CD4-positive, alpha-beta T cell treated with Interleukin-17A for 4 hours (primary cell): Measurements from ENCODE around the gene LYSET.
"Not testable (repeated sequence)": the region's sequence is repeated elsewhere in the genome, so short reads cannot be mapped to it uniquely, and the experiment has no call there.

ENCODE experiments used
- DNase-seq: peaks from one replicate; pipeline ENCODE4 v3.0.0-alpha.2; 2020; ENCODE audit warnings: mixed read lengths

Gene LYSET

DNA sequence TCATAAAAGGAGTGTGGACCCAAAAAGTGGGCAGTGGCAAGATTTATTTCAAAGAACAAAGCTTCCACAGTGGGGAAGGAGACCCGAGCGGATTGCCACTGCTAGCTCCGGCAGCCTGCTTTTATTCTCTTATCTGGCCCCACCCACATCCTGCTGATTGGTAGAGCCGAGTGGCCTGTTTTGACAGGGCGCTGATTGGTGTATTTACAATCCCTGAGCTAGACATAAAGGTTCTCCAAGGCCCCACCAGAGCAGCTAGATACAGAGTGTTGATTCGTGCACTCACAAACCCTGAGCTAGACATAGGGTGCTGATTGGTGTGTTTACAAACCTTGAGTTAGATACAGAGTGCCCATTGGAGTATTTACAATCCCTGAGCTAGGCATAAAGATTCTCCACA lies 15.5 kb upstream of the LYSET start:
- not testable (repeated sequence) for DNase-seq

DNA sequence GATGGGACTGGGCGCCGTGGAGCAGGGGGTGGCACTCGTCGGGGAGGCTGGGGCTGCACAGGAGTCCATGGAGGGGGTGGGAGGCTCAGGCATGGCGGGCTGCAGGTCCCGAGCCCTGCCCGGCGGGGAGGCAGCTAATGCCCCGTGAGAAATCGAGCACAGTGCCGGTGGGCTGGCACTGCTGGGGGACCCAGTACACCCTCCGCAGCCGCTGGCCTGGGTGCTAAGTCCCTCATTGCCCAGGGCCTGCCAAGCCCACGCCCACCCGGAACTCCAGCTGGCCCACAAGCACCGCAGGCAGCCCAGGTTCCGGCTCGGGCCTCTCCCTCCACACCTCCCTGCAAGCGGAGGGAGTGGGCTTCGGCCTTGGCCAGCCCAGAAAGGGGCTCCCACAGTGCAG lies 15.0 kb upstream of the LYSET start:
- not testable (repeated sequence) for DNase-seq

DNA sequence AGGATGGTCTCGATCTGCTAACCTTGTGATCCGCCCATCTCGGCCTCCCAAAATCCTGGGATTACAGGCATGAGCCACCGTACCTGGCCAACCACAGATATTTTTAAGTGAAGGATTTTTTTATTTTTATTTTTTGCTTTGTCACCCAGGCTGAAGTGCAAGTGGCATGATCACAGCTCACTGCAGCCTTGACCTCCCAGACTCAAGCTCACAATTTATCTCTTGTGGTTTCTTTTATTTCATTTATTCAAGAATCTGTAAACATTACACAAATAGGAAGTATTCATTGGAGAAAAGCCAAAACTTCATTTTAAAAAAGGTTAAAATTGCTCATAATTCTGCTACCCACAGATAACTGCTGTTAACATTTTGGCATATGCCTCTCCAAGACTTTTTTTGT lies 13.7 kb upstream of the LYSET start:
- no peak for DNase-seq

DNA sequence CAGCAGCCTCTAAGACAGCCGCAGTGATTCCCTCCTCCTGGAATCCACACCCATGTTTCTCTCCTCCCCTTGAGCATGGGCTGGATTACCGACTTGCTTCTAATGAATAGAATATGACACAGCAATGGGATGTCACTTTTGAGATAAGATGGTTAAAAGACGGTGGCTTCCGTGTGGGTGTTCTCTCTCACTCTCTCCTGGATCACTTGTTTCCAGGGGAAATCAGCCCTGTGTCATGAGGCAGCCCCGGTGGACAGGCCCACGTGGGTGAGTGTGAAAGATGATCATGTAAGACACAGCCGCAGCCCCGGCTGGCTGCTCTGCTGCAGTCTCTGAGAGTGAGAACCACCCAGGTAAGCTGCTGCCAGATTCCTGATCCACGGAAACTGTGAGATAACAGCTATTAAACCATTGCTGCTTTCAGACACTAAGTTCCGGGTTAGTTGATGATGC lies 11.1 kb upstream of the LYSET start:
- DNase-seq = no peak

DNA sequence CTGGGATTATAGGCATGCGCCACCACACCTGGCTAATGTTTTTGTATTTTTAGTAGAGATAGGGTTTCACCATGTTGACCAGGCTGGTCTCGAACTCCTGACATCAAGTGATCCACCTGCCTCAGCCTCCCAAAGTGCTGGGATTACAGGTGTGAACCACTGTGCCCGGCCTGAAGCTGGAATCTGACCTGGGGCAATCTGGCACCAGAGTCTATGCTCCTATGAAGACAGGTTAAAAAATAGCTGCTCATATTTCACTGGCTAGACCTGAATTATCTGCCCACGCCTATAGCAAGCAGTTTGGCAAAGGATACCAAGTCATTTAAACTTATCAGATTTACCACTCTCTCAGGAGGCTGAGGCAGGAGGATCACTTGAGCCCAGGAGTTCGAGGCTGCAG lies 10.4 kb upstream of the LYSET start:
- not testable (repeated sequence) for DNase-seq

DNA sequence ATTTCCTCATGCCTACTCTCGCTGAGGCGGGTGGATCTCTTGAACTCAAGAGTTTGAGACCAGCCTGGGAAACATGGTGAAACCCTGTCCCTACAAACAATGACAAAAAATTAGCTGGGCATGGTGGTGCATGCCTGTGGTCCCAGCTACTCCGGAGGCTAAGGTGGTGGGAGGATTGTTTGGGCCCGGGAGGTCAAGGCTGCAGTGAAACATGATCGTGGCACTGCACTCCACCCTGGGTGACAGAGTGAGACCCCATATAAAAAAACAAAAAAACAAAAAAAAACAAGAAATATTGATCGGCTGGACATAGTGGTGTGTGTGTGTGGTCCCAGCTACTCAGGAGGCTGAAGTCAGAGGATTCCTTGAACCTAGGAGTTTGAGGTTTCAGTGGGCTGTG lies 9.6 kb upstream of the LYSET start:
- no peak for DNase-seq

DNA sequence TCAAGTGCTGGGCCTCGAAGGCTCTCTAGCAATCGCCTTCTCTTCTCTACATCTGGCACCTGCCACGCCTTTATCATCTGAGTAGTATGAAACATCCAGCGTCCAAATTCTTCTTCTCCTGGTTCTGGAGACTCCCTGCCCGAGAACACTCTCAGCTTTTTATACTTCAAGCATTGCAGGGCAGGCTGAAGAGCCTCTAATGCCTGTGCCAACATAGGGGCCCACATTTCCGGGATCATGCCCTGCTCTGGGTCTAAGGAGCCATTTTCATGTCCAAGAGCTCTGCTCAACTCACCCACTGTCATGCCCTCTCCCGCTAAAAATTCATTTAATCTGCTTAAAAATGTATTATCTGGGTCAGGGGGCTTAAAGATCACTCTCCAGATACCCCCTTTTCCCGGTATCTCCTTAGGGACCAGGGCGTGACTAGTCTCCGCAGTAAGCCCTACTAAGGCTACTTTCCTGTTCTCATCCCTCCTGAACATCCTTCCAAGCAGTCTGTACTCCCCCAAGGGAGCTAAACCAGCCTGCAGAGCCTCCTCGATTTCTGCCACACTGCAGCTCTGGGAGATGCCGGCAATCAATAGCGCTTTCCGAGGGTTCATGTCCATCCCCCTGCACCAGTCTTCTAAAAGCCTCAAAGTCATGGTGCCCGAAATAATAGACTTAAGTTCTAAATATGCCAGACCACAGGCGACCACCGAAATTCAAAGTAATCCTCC lies 1.4 kb upstream of the LYSET start:
- DNase-seq = no peak

DNA sequence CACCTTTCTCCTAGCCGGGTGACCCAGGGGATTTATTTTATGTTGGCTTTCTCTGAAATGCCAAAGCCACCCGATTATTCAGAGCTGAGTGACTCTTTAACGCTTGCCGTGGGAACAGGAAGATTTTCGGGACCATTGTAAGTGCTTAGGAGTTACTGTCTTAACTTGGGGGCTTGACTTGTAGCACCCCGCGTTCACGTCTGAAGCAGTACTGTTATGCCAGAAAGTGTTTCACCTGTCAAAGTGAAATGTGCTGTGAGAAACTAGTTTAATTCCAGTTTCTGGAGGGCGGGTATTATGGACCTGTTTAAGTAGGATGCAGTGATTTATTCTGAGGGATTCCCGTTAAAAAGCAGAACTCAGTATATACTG lies 218 bp downstream of the LYSET start:
- DNase-seq = no peak

DNA sequence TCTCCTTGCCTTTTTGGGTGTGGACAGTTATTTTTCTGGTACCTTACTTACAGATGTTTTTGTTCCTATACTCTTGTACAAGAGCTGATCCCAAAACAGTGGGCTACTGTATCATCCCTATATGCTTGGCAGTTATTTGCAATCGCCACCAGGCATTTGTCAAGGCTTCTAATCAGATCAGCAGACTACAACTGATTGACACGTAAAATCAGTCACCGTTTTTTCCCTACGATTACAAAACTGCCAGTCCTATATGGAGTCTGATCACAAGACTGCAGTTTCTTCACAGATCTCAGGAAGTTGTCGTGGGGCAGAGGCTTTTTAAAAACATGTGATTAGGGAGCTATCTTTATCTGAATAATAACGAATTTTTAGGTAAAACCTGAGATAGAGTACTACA lies 1.3 kb downstream of the LYSET start:
- no peak for DNase-seq

DNA sequence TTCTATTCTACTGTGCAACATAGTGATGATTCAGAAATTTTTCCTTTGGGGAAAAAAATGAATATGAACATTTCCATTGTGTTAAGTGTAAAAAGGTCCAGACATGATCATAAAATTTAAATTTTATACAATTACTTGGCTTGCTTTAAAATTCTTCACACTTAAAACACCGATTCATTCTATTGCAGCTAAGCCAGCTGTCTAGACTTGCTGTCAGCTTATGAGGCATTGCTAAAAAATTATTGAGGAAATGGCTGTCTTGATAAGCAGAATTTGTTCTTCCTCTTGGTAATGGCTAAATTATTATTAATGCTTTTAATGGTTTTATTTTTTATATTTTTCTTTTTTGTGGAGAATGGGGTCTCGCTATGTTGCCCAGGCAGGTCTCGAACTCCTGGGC lies 1.8 kb downstream of the LYSET start:
- no peak for DNase-seq

DNA sequence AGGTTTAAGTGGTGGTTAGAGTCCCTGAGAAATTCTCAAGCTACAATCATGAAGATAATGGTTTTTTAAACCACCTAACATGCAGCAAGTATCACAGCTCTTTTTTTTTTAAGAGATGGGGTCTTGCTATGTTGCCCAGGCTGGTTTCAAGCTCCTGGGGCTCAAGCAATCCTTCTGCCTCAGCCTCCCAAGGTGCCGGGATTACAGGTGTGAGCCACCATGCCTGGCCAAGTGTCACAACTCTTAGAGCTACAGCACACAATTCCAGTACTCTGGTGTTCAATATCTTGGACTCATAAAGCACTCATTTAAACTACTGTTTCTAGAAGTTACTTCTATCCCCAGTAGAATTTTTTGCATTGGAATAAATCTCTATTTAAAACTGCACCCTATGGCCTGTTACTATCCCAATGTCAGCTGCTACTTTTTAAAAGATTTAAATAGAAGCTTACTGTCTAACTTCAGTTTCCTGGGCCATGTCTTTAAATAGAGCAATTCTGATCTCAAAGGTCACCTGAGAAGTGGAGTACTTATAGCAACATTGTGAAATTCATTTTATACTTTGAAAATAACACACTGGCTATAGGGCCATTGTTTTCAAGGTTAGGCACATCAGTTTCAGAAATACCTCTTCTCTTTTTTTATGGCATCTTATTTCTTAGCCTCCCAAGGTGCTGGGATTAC lies 10.3 kb downstream of the LYSET start:
- DNase-seq = no peak

DNA sequence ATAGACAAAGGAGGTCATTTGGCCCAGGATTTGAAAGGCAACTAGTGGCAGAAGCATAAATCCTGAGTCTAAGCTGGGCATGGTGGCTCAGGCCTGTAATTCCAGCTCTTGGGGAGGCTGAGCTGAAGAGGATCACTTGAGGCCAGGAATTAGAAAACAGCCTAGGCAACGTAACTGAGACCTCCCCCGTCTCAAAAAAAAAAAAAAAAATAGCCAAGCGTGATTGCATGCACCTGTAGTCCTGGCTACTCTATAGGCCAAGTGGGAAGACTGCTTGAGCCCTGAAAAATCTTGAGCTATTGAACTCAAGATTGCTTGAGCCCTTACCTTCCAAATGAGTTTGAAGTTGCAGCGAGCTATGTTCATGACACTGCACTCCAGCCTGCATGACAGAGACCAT lies 13.9 kb downstream of the LYSET start:
- DNase-seq = no peak

DNA sequence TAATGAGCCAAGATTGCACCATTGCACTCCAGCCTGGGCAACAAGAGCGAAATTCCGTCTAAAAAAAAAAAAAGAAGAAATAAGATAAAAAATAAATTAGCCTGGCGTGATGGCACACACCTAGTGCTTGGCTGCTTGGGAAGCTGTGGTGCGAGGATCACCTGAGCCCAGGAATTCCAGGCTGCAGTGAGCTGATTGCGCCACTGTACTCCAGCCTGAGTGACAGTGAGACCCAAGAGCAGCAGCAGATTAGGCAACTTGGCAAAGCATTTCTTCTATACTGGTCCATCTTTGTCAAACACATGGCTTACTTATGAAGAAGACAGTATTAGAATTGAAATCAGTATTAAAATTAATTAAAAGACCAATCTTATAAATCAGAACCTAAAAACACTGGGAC lies 15.4 kb downstream of the LYSET start:
- no peak for DNase-seq

DNA sequence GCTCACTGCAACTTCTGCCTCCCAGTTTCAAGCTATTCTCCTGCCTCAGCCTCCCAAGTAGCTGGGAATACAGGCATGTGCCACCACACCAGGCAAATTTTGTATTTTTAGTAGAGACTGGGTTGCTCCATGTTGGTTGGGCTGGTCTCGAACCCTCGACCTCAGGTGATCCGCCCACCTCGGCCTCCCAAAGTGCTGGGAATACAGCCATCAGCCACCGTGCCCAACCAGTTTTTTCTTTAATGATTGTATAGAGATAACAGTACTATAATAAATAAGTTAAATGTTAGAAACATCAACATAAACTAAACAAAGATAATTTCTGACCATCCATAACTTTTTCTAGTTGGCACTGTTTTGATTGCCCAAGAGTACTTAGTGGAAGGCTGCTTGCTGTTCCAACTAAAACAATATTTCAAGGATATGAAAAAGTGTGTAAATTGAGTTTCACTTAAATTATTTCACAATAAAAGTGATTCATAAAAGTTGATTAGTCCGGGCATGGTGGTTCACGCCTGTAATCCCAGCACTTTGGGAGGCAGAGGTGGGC lies 16.1 kb downstream of the LYSET start:
- no peak for DNase-seq

DNA sequence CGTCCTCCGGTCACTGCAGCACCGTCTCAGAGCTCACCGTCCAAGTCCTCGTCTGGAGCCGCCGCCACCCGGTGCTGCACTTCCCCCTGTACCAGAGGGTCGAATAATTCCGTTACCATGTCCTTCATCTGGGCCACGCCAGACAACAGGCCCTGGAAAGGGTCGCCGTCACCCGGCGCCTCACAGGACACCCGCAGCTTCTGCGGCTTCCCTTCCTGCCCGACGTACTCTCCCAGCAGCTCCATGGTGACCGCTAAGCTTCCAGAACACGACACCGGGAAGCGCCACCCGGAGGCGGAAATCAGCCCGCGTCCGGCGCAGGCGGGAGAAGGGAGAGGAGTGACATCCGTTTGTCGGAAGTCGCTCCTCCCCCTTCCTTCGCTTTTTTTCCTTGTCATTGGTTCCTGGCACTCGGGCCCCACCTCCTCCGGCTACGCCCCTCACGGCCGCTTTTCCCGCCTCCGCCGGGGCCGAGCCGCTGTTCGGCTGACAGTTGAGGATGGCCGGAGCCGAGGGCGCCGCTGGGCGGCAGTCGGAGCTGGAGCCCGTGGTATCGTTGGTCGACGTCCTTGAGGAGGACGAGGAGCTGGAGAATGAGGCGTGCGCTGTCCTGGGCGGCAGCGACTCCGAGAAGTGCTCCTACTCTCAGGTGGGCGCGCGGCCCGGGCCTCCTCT lies 21.8 kb downstream of the LYSET start, which contains the start of the genes GON7 and UBR7:
GON7 (minus strand) TSS at position 273 of the 675 bp plus-strand sequence; CDS start at position 245, 28 bp downstream.
UBR7 (plus strand) TSS at position 464 of the 675 bp plus-strand sequence; CDS start at position 500, 36 bp downstream.
- peak; percentile 90 for DNase-seq

DNA sequence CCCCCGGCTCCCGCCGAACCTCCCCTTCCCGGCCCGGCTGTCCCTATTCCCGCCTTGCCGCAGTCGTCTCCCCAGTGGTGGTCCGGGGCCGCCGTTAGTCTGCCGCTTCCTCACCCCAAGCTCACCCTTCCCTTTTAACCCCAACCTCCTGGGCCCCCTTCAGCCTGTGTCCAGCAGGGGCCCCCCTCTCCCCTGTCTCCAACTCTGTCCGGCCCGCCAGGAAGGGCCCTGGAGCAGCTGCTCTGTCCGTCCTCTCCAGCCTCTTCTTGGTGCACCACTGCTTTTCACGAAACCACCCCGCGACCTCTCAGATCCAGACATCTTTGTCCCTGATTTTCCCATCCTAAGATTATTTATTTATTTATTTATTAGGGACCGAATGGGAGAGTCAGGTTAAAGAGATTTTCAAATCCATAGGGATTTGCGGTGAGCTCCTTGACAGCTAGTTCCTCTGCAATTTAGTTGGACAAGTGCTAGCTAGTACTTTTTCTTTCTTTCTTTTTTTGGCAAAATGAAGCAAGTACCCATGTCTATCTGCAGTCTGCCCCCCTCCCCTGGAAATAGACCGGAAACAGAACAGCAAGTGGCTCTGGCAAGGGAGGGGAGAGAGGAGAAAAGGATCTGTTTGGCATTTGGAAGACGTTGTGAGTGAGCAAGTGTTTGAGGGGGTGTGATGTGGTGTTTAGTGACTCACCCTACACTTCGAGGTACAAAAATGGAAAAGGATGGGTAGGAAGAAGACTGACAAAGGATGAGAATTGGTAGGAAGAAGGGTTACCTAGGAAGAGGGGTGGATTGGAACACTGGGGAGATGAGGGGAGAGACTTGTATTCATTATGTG lies 22.6 kb downstream of the LYSET start:
- peak; percentile 26 for DNase-seq

DNA sequence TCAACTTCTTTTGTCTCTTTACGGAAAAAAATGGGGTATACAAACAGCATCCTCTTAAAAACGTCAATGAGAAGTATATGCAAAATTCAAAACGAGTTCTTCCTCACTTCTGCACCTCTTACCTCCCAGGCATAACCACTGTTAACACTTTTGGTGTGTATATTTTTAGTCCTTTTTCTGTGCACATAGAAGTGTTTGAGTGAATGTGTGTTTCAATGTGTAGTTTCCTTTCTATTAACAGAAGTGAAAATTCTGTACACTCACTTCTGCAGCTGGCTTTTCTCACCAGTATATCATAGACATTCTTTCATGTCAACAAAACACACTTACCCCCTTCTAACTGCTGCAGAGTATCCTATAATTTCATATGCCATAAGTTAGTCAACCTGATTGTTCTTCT lies 27.3 kb downstream of the LYSET start:
- DNase-seq = no peak

DNA sequence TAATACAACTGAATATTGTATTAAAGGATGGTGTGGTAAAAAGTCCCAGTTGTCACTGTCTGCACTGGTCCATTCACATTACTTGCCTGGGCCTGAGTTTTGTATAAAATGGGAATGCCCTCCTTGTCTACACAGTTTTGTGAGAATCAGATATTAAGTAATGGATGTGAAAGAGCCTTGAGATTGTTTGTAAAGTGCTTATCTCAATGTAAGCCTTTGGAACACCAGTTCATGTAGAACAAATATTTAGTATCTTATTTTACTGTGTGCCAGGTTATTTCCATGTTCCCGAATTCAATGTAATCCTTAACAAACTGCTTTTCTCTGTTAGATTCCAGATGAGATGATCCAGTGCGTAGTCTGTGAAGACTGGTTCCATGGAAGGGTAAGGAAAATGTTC lies 29.5 kb downstream of the LYSET start:
- DNase-seq = no peak

DNA sequence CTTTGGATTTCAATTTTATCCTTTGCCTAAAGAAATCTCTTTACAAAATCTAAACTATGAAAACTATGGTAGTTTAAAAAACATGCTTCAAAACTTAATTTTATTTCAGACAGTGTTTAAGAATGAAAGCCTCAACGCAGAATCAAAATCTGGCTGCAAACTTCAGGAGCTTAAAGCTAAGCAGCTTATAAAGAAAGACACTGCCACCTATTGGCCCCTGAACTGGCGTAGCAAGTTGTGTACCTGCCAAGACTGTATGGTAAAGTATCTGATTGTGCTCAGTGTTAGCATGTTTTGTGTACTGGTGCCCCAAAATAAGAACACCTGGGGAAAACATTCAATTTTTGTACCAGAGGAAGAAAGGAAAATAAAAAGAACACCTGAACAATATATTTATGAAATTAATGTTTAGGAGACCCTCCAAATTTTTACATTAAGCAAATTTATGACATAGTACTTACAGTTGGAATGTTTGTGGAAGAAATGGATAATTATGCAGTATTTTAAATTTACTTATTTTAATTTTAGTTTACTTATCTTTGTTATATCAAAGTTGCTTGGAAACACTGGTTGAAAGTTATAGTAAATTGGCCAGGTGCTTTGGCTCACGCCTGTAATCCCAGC lies 34.1 kb downstream of the LYSET start:
- DNase-seq = peak; percentile 62

DNA sequence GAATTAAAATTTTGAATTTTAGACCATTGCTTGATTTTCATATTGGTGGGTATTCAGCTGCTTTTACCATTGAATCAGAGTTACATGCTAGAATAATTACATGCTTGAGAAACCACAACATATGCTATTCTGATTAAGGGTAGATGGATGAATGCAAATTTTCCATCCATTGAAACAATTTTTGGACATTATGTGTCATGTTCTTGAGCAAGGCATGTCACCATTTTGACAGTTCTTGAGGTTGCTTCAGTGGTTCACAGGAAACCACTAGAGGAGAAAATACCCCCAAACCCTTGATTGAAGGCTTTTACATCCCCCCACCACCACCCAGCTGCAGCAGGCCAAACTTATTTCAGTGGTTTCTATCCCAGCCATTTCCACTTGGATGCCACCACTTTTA lies 35.4 kb downstream of the LYSET start:
- DNase-seq = no peak

DNA sequence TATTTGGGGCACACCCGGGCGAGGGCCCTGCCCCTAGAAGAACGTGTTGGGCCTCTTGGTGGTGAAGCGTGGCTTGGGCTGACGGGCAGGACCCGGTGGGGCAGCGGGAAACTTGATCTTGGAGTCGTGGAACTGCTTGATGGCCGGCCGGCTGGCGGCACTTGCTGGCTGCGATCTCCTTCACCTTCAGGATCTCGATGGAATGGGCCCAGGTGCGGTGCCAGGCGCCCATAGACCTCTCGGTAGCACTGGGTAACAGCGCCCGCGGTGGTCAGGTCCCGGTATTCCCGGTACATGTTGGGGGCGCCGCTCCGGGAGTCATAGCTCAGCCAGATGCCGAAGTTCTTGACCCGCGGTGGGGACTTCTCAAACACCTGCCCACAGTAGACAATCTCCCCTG lies 38.4 kb downstream of the LYSET start:
- DNase-seq = no peak

DNA sequence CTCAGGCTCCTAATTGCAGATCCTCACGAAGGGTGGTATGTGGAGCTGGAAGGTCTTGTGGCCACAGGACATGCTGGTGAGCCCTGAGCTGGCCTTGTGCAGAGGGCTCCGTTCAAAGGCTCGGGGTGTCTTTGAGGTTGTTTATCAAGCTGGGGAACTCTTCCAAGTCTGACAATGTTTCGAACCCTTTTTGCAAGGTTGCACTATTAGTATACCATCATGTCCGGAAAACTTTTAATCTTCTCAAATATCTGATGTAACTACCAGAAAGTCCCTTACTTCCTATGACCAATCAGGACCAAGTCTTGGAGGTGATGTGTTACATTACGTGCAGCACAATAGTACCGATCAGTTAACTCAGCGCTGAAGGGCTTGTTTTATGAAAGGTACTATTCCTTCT lies 43.4 kb downstream of the LYSET start:
- DNase-seq = no peak
